Stimulated activated CD4-positive, alpha-beta T cell treated with anti-CD3 and anti-CD28 coated beads, Interleukin-2, amount 100 ng/mL, for 4 hours (primary cell): Measurements from ENCODE around the gene ATP2B1.

Experiments
- DNase-seq: peaks from one replicate; pipeline ENCODE4 v3.0.0-alpha.2; 2020; ENCODE audit warnings: low read depth

ATP2B1 gene

GRCh38 chr12:89589753-89590152 is 118.9 kb downstream of the ATP2B1 start:
- DNase-seq: no peak

- DNase-seq: no peak
Measured at GRCh38 chr12:89578499-89578898, 130.1 kb downstream of the ATP2B1 start.

GRCh38 chr12:89576572-89577220 is 131.9 kb downstream of the ATP2B1 start:
- no peak for DNase-seq

DNA sequence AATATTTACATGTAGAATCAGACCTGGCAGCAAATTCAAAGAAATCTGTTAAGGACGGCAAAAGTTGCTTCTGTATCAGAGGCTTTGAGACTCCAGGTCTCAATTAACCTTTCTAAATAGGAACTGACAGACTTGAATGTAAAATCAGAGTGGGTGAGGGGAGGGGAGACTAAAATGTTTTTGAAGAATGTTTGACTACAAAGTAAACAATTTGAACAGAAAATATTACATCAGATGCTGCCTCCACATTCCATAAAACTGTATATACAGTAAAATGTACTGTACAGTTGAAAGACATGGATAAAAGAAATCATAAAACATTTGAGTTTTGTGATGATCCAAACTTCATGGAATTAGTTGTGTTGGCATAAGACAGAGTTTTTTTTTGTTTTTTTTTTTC is 133.3 kb downstream of the ATP2B1 start:
- DNase-seq: no peak

GRCh38 chr12:89574736-89575208 is 133.9 kb downstream of the ATP2B1 start:
- no peak for DNase-seq

DNA sequence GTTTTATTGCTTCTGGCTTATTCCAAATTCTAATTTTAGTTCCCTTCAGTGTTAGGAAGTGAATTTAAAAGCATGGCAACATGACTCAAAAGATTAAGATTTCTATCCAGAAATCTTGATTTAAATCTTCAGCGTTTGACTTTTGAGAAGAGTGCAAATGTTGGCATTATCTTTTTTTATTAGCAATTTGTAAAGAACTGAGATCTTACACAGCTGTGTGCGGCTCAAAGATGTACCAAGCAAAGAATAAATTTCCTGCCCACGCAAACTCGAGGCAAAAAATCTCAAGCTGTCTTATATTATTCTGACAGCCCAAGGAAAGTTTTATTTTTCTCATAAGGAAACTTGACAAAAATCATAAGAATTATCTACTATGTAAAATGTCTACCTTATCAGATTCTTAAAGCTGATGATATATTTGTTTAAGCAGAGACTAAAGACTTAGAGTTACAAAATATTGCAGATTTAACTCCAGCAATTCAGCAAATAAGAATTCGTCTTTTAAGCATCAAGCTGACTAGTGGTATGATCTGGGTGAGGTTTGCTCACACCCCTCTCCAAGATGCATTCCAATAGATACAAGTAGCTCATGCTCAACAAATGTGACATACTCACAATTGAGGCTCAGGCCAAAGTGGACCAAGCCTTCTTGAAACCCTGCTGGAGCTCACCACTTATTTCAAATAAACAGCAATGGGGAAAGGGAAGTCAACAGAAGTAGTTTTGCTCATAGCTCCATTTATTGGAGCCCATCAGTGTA is 135.4 kb downstream of the ATP2B1 start:
- DNase-seq: no peak

DNA sequence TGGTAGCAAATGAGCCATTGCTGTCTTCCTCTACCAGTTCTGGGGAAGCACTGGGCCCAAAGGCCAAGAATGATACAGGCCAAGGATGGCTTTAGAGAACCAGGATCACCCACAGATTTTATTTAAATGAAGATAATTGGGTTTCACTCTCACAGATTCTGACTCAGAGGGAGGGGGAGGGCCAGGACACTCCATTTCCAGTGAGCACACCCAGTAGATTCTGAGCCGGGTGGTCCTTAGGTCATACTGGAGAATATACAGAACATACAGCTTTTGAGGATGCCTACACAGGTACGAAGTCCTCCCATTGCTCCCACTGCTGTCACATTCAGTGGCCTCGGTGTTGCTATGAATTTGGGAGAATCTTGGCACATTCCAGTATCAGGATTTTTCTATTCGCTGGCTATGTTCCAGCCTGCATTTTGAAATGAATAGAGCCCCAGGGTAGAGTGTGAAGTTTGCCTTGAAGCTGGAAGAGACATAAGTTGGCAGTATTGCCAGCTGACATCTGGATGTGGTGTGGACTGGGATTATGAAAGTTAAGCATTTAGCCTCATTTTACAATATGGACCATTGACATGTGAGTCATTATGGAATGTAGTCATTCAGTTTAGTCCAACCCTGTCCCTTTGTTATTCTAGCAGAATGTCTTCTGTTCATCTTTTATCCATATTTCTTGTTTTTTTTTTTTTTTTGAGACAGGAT is 137.0 kb downstream of the ATP2B1 start:
- no peak for DNase-seq

- no peak for DNase-seq
Measured at GRCh38 chr12:89568484-89568883, 140.2 kb downstream of the ATP2B1 start.

GRCh38 chr12:89567691-89568239 is 140.9 kb downstream of the ATP2B1 start:
- no peak for DNase-seq

GRCh38 chr12:89566615-89567014 is 142.0 kb downstream of the ATP2B1 start:
- DNase-seq: no peak

DNA sequence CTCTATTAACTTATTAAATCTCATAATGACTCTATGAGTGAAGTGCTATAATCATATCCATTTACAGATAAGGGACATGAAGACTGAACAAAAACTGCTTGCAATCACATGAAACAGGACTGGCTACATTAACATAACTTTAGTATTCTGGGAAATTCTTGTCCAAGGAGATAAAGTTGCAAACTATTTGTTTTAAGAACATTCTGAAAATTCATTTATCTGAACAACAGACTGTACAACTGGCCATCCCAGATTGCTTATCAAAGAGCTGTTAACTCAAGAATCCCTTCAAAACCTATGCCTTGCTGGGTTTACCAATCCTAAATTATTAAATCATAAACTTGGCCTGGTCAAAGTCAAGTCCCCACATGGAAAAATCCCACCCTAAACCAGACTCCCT is 143.6 kb downstream of the ATP2B1 start:
- DNase-seq: no peak

DNA sequence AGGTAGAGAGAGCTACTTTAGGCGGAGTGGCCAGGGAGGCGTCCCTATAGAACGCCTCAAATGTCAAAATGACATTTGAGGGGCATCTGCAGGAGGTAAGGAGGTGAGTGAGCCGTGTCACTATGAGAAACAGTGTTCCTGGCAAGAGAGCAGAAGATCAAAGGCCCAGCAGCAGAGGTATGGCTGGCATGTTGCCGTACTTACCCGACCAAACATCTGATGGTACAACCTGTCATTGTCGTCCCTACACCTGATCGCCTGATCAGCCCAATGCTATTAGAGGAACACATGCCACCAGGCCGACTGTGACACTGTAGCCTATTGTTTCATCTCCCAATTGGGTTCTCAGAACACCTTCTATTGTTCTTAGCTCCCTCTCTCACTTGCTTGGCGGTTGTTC is 148.9 kb downstream of the ATP2B1 start:
- no peak for DNase-seq

DNA sequence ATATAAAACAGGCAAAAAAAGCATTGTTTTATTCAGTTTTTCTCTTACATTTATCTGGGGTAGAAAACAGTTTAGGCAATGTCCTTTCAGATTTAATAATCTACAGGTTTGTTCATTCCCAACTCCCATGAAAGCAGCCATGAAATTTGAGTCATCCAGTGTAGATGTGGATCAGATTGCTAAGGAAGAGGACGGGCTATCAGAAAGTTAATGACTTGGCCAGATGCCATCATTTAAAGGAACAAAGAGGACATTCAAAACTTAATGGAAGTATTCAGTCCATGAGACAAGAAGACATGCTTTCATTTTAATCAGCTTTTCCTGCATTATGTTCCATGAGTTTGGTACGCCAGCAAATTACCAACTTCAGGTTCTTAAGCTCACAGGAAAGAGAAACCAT is 151.7 kb downstream of the ATP2B1 start:
- DNase-seq: no peak

DNA sequence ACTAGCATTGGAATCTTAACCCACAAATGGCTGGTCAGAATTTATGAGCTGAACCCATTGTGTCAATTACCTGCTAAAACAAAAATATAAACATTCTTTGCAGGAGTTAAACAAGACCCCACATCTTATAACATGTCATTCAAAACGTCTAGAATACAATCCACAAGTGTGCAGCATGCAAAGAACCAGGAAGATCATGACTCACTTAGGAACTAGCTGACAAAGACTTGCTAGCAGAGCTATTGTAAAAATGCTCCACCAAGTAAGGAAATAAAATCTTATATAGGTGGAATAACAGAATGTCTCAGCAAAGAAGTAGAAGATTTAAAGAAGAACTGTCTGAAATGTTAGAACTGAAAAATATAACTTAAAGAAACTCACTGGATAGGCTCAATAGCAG is 156.3 kb downstream of the ATP2B1 start:
- DNase-seq: no peak

DNA sequence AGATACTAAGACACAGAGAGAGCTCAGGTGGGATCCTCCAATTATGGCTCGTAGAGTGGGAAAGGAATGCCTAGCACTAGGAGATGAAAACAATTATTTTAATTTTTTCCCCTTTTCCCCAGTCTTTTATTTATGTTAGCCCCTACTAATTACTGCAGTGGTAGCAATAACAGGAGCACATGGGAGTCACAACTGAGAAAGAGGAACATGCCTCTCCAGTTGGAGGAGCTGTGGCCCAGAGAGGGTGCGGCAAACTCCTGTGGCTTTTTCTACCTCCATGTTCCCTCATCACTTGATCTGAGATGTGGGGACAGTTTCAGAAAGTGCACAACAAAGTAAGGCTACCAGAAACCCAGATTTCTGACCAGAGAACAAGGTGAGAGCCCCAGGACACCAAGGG is 156.9 kb downstream of the ATP2B1 start:
- no peak for DNase-seq

- DNase-seq: no peak
Measured at GRCh38 chr12:89547101-89547500, 161.5 kb downstream of the ATP2B1 start.

DNA sequence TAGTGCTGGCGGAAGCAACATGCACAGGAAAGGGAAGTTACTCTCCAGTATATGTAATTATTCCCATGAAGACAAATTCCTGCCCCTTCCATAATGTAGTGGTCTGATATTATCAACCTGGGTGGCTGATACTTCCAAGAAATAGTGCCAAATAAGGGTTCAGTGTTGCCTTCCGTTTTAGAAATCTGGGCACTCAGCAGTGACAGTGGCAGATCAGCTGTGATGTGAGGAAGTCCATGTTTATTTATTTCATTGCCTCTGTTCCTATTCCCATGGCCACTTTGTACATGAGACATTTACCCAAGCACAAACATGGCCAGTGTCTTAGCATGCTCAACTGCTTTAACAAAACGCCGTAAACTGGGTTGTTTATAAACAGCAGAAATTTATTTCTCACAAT is 162.5 kb downstream of the ATP2B1 start:
- no peak for DNase-seq

DNA sequence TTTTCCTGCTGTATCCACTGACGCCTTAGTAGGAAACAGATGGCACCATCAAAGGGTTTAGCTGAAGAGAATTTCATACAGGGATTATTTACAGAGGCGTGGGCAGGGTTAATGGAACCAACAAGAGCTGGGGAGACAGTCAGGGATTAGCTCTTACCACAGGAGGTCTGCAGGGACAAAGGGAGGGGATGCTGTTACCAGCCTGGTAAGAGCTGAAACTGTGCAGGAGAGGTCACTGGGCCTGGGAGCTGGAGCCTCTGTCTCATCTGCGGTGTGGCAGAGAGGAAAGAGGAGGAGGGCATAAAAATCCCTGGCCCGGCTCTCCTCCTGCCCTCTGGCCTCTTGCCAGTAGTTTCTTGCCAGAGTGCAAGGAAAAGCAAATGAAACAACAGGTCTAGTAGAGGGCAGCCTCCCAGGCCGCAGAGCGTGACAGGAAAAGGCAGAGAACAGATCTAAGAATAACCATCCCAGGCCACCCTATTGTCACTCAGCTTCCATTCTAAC is 163.9 kb downstream of the ATP2B1 start:
- DNase-seq: no peak

DNA sequence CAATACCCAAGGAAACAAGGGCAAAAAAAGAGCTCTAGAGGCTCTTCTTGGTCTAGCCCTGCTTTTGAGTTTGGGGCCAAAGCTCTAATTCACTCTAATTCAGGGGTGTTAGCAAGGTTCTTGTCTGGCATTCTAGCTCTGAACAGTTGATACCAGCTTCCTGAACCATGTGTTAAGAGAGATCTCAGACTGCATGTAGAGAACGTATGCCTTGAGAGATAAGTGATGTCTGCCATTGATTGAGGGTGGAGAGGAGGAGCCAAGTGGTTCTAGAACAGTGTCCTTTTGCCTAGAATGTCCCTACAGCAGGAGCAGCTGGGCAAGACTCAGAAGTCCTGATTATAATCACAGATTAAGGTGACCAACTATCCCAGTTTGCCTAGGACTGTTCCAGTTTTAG is 164.6 kb downstream of the ATP2B1 start:
- no peak for DNase-seq

GRCh38 chr12:89542912-89543592 is 165.6 kb downstream of the ATP2B1 start:
- DNase-seq: peak; percentile 46

- no peak for DNase-seq
Measured at GRCh38 chr12:89542236-89542635, 166.4 kb downstream of the ATP2B1 start.

DNA sequence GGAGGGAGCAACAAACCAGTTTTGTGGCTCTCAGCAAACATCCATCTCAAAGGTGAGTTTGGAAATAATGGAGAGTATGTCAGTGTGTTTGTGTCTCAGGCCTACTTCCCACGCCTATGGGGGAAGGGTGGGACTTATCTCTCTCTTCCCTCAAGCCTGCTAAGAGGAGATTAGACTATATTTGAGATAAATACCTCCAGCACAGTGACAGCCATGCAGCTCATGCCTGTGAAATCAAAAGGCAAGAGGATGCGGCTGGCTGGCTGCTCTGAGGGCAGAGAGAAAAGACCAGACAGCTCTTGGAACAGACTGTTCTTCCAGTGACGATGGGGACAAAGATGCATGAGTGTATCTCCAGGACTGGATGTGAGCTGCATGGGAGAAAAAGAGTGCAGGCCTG is 168.1 kb downstream of the ATP2B1 start:
- DNase-seq: no peak
